GM21381 (cell line): ENCODE measurements around the gene OR1I1.
"Not testable (repeated sequence)": the region's sequence is repeated elsewhere in the genome, so short reads cannot be mapped to it uniquely, and the experiment has no call there.

Experiments used
- ATAC-seq: cut with Tn5 transposase; IDR thresholded peaks from one replicate; pipeline ENCODE4 v1.9.1; 2021; ENCODE audit warnings: mild to moderate bottlenecking, moderate library complexity; ENCODE audit not compliant: unreplicated experiment

Gene OR1I1

GRCh38 chr19:15081911-15082310, at the start of gene OR1I1:
TSS of gene OR1I1 (plus strand) at chr19:15082211. CDS start at chr19:15087066, 4,855 bp downstream.
- ATAC-seq = no peak

- ATAC-seq = no peak
Measured at GRCh38 chr19:15035795-15036311, 46.2 kb upstream of the OR1I1 start.

GRCh38 chr19:15037586-15037985, 44.4 kb upstream of the OR1I1 start:
- ATAC-seq = no peak

GRCh38 chr19:15038294-15038693, 43.7 kb upstream of the OR1I1 start:
- no peak for ATAC-seq

GRCh38 chr19:15042003-15042402, 40.0 kb upstream of the OR1I1 start:
- ATAC-seq = no peak

- no peak for ATAC-seq
Measured at GRCh38 chr19:15042826-15043225, 39.2 kb upstream of the OR1I1 start.

GRCh38 chr19:15045506-15045905, 36.5 kb upstream of the OR1I1 start:
- ATAC-seq = no peak

GRCh38 chr19:15047680-15048079, 34.3 kb upstream of the OR1I1 start:
- no peak for ATAC-seq

GRCh38 chr19:15048128-15048527, 33.9 kb upstream of the OR1I1 start:
- no peak for ATAC-seq

GRCh38 chr19:15048885-15049541, 33.0 kb upstream of the OR1I1 start, which contains the start of gene CASP14:
TSS of gene CASP14 (plus strand) at chr19:15049480. CDS start at chr19:15052252, 2,772 bp downstream.
- ATAC-seq = no peak

- ATAC-seq = no peak
Measured at GRCh38 chr19:15050639-15051038, 31.4 kb upstream of the OR1I1 start.

- no peak for ATAC-seq
Measured at GRCh38 chr19:15062036-15062435, 20.0 kb upstream of the OR1I1 start.

- not testable (repeated sequence) for ATAC-seq
Measured at GRCh38 chr19:15070386-15070785, 11.6 kb upstream of the OR1I1 start.

- no peak for ATAC-seq
Measured at GRCh38 chr19:15072930-15073647, 8.9 kb upstream of the OR1I1 start.

- no peak for ATAC-seq
Measured at GRCh38 chr19:15074371-15074770, 7.6 kb upstream of the OR1I1 start.

- no peak for ATAC-seq
Measured at GRCh38 chr19:15075806-15076205, 6.2 kb upstream of the OR1I1 start.

- not testable (repeated sequence) for ATAC-seq
Measured at GRCh38 chr19:15080002-15080401, 2.0 kb upstream of the OR1I1 start.

GRCh38 chr19:15087182-15087581, 5.2 kb downstream of the OR1I1 start:
- ATAC-seq = no peak

- no peak for ATAC-seq
Measured at GRCh38 chr19:15091918-15092753, 10.1 kb downstream of the OR1I1 start.

- no peak for ATAC-seq
Measured at GRCh38 chr19:15093001-15093400, 11.0 kb downstream of the OR1I1 start.

- ATAC-seq = no peak
Measured at GRCh38 chr19:15096223-15096622, 14.2 kb downstream of the OR1I1 start.
